AG04449 (cell line): Measurements from ENCODE around the gene SAAL1.
"Not testable (repeated sequence)": the region's sequence is repeated elsewhere in the genome, so short reads cannot be mapped to it uniquely, and the experiment has no call there.

Experiments used
- CTCF ChIA-PET: fragments of 350-600 bp; formaldehyde crosslinking; extraction: SDS; loops from one replicate; lab custom pipeline; 2021; ENCODE audit warnings: antibody characterized with exemption; lab: Yijun Ruan, JAX
- POLR2A ChIA-PET: fragments of 400-600, 350-600 bp; formaldehyde crosslinking; extraction: SDS; loops from one replicate; lab custom pipeline; 2020; ENCODE audit warnings: antibody characterized with exemption, inconsistent platforms; lab: Yijun Ruan, JAX
- DNase-seq: peaks from one replicate; pipeline ENCODE4 v3.0.0-alpha.2; 2010; ENCODE audit warnings: low read depth, low spot score
- H3K4me3 ChIP-seq: 2 replicates; pipeline ENCODE4 v1.5.1; 2011; ENCODE audit warnings: low read depth, mild to moderate bottlenecking, control low read depth, low read length
- CTCF ChIP-seq: IDR thresholded peaks from one replicate; pipeline ENCODE4 v1.5.1; 2011; ENCODE audit warnings: mild to moderate bottlenecking, moderate library complexity, low read length, control low read depth, inconsistent platforms; ENCODE audit not compliant: insufficient read depth; ENCODE audit errors: missing control alignments

Gene SAAL1

GRCh38 chr11:18137186-18137800 lies 31.4 kb upstream of the SAAL1 start:
- CTCF ChIA-PET: no interaction called here
- DNase-seq: no peak
- no peak for TF ChIP-seq CTCF
- no peak overlapping the region for H3K4me3 ChIP-seq
- POLR2A ChIA-PET: no interaction called here

GRCh38 chr11:18135308-18135707 lies 29.4 kb upstream of the SAAL1 start:
- H3K4me3 ChIP-seq: no peak overlapping the region
- POLR2A ChIA-PET: no interaction called here
- CTCF ChIA-PET: no interaction called here
- DNase-seq: no peak
- no peak for TF ChIP-seq CTCF

- no peak for TF ChIP-seq CTCF
- no peak for DNase-seq
- CTCF ChIA-PET: no interaction called here
- POLR2A ChIA-PET: no interaction called here
- H3K4me3 ChIP-seq: no peak within 1 kb of the TSS
These were observed 26.5 kb upstream of the SAAL1 start, which contains the start of gene MRGPRX3 for GRCh38 chr11:18132341-18132740. MRGPRX3 (plus strand) TSS chr11:18132571; CDS start chr11:18137203, 4,632 bp downstream.

GRCh38 chr11:18131115-18131514 lies 25.2 kb upstream of the SAAL1 start:
- POLR2A ChIA-PET, CTCF ChIA-PET, H3K4me3 ChIP-seq, DNase-seq: not testable (repeated sequence)

- DNase-seq, CTCF ChIA-PET, POLR2A ChIA-PET, H3K4me3 ChIP-seq: not testable (repeated sequence)
These were observed 15.5 kb upstream of the SAAL1 start for GRCh38 chr11:18121331-18121828.

- no peak overlapping the region for H3K4me3 ChIP-seq
- ChIA-PET CTCF (interaction anchor here (0.7 to 4.0 kb wide), 33 partner anchors 11 to 687 kb away, joined by 3 to 50 read pairs (median 4); partner anchors contain the start of gene SAAL1), POLR2A (interaction anchor here (1.2 kb wide), 1 partner anchor 10 kb away, joined by 3 read pairs; the partner anchor contains the start of gene SAAL1)
- peak; percentile 83 for TF ChIP-seq CTCF
- DNase-seq: no peak
These were observed 9.7 kb upstream of the SAAL1 start for GRCh38 chr11:18115360-18116127.

- CTCF ChIA-PET: interaction anchor here (1.0 kb wide), 1 partner anchor 120 kb away, joined by 3 read pairs; no protein-coding TSS in a partner anchor
- TF ChIP-seq CTCF: no peak
- H3K4me3 ChIP-seq: no peak overlapping the region
- DNase-seq: no peak
- POLR2A ChIA-PET: no interaction called here
These were observed 5.1 kb upstream of the SAAL1 start for GRCh38 chr11:18111005-18111404.
